PFSK-1 (cell line): ENCODE results near the gene GP2.

Experiments
- FOXP2 ChIP-seq: optimal IDR thresholded peaks from 2 replicates; pipeline ENCODE3; 2011; ENCODE audit warnings: borderline replicate concordance, control low read depth, inconsistent platforms; ENCODE audit not compliant: insufficient read depth; ENCODE audit errors: extremely low read length, extremely low read depth
- POLR2AphosphoS5 ChIP-seq: IDR thresholded peaks from 2 replicates; pipeline ENCODE4 v1.6.1; 2012; ENCODE audit warnings: low read depth, mild to moderate bottlenecking, control low read depth, low read length, moderate library complexity
- SIN3A ChIP-seq: IDR thresholded peaks from 2 replicates; pipeline ENCODE4 v1.6.1; 2012; ENCODE audit warnings: mild to moderate bottlenecking, low read length, moderate library complexity, borderline replicate concordance; ENCODE audit not compliant: insufficient read depth
- TAF1 ChIP-seq: IDR thresholded peaks from 2 replicates; pipeline ENCODE4 v1.6.1; 2012; ENCODE audit warnings: low read length, control low read depth, borderline replicate concordance; ENCODE audit not compliant: insufficient read depth
- TF ChIP-seq, protein P1 (sequence below), 2 experiments: IDR thresholded peaks; 2 replicates each; pipeline versions ENCODE4 v1.6.1 to v1.8.0; 2011 to 2012; ENCODE audit warnings: low read depth in 2 of 2, low read length in 2 of 2, control low read depth in 1 of 2, inconsistent platforms in 1 of 2, mild to moderate bottlenecking in 1 of 2, moderate library complexity in 1 of 2; ENCODE audit not compliant: insufficient read depth in 1 of 2

Gene GP2

DNA sequence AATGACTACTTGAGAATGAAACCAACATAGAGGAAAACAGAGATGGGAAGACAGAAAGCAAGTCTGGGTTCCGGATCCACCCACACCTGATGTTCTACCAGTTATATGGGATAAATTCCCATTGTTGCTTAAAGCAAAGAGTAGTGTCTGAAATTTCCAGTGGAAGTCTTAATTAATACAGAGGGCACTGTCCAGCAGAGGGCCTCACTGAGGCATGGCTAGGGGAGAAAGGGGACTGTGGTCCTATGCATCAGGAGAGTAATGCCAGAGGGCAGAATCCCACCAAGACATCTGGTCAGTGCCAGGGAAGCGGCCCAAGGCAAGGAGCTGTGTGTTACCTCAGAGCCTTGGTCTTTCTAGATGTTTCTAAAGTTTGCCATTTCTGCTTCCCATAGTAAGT lies 32.7 kb upstream of the GP2 start:
- TF ChIP-seq SIN3A (no peak), FOXP2 (no peak), POLR2AphosphoS5 (no peak)
- TF ChIP-seq, protein P1, sequence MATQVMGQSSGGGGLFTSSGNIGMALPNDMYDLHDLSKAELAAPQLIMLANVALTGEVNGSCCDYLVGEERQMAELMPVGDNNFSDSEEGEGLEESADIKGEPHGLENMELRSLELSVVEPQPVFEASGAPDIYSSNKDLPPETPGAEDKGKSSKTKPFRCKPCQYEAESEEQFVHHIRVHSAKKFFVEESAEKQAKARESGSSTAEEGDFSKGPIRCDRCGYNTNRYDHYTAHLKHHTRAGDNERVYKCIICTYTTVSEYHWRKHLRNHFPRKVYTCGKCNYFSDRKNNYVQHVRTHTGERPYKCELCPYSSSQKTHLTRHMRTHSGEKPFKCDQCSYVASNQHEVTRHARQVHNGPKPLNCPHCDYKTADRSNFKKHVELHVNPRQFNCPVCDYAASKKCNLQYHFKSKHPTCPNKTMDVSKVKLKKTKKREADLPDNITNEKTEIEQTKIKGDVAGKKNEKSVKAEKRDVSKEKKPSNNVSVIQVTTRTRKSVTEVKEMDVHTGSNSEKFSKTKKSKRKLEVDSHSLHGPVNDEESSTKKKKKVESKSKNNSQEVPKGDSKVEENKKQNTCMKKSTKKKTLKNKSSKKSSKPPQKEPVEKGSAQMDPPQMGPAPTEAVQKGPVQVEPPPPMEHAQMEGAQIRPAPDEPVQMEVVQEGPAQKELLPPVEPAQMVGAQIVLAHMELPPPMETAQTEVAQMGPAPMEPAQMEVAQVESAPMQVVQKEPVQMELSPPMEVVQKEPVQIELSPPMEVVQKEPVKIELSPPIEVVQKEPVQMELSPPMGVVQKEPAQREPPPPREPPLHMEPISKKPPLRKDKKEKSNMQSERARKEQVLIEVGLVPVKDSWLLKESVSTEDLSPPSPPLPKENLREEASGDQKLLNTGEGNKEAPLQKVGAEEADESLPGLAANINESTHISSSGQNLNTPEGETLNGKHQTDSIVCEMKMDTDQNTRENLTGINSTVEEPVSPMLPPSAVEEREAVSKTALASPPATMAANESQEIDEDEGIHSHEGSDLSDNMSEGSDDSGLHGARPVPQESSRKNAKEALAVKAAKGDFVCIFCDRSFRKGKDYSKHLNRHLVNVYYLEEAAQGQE (IDR thresholded peaks at IDR 0.05; ENCODE audit: insufficient read depth in 1 of 2, low read depth in 2 of 2, low read length in 2 of 2): no peak

- no peak for TF ChIP-seq TAF1
- TF ChIP-seq, protein P1 (IDR thresholded peaks at IDR 0.05; ENCODE audit: insufficient read depth in 1 of 2, low read depth in 2 of 2, low read length in 2 of 2): no peak
- no peak for TF ChIP-seq SIN3A
- no peak for TF ChIP-seq POLR2AphosphoS5
- no peak for TF ChIP-seq FOXP2
These were observed 27.9 kb upstream of the GP2 start for GRCh38 chr16:20355114-20355782.

DNA sequence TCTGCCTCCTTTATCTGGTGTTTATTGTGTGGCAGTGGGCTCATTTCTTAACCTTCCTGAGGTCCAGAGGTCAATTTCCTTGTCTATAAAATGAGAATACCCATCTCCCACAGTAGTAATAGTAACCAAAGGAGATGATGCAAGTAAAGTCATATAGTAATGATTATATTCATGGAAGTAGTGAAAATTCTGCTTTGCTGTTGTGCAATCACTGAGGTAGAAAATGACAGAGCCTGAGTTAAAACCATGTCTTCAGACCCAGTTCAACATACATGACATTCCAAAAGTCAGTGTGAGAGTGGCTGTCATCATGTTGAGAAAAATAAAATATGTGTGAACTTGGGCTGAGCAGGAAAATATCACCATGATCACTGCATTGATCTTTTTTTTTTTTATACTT lies 26.1 kb upstream of the GP2 start:
- TF ChIP-seq SIN3A (no peak), TAF1 (no peak), FOXP2 (no peak), POLR2AphosphoS5 (no peak)
- TF ChIP-seq, protein P1 (IDR thresholded peaks at IDR 0.05; ENCODE audit: insufficient read depth in 1 of 2, low read depth in 2 of 2, low read length in 2 of 2): no peak

- TF ChIP-seq POLR2AphosphoS5 (no peak), SIN3A (no peak), FOXP2 (no peak)
- TF ChIP-seq, protein P1 (IDR thresholded peaks at IDR 0.05; ENCODE audit: insufficient read depth in 1 of 2, low read depth in 2 of 2, low read length in 2 of 2): no peak
These were observed 25.3 kb upstream of the GP2 start, which contains the start of gene UMOD for GRCh38 chr16:20352615-20353014. UMOD (minus strand) TSS chr16:20352715; CDS start chr16:20350737, 1,978 bp downstream.
